ENCODE data around the gene HRK.

The HRK gene

DNA sequence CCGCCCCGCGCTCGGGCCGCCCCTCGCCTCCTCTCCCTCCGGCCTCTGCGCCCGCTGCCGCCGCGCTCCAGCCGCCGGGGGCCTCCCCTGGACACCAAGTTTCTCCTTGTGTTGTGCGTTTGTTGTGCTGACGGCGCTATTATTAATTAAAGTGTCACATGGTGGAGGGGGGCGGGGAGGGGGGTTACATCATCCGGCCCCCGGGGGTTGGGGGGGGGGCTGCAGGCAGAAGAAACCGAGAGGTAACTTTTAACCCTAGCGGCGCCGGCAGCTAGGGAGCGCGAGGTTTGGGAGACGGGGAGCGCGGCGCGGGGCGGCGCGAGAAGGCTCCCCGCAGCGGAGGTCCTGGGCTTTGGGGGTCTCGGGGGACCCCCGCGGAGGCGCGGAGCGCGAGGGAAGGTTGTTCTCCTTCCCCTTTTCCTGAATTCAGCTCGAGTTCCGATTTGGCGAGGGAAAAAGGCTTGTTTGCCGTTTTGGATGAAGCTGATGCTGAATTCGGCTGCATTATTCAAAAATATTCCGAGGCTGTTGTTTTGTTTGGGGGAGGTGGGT is at the start of gene HRK:
Gene HRK, minus strand, starts transcription at position 117 of the 552 bp plus-strand sequence. CDS start 134 bp downstream, outside the sequence.
- DNase-seq, result no peak

DNA sequence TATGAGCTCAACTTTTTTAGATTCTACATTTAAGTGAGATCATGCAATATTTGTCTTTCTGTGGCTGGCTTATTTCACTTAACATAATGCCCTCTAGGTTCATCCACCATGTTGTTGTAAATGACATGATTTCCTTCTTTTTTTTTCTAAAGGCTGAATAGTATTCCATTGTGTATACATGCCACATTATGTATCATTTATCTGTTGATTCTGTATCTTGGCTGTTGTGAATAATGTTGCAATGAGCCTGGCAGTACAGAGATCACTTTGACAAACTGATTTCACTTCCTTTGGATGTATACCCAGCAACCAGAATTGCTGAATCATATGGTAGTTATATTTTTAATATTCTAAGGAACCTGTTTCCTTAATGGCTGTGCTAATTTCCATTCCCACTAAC is 48.6 kb upstream of the HRK start:
- DNase-seq, result no peak

DNA sequence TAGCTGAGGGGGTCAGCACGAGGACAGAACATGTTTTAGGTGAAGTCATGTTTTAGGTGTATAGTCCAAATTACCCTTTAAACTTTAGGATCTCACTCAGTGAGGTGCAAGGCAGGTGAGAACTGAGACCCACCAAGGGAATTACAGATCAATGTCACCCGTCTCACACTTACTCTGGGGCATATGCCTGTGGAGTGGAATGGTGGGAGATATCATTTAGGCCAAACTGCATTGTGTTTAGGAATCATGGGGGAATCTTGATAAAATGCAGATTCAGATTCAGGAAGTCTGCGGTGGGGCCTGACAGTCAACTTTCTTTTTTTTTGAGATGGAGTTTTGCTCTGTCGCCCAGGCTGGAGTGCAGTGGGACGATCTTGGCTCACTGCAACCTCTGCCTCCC is 47.3 kb upstream of the HRK start:
- DNase-seq, result no peak

DNA sequence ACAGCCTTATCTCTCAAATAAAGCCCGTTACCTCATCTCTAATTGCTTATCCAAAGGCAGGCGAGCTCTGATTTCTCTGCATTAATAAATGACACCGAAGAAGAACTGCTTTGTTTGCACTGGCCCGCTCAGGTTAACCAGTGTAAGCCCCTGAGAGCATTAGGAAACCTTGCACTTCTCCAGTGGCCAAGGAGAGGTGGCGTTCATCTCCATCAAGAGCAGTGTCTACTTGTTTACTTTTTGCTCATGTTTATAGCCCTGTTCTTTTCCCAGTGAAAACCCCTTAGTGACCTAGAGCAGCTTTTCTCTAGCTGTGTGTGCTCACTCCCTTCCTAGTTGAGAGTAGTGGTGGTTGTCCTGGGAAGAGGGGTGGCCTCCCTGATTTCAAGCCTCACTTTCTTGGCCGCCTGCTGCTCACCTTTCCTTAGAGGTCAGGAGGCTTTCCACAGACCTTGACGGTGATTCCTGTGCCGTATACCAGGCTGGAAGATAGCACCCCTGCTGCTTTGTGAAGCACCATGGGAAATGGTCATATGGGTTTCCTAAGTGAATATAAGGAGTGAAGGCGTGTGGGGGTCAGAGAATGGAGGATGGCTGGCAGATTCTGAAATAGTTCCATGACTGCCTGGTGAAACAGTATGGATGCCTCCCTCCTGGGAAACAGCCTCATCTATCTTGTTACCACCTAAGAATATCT is 46.2 kb upstream of the HRK start:
- DNase-seq, result no peak

DNA sequence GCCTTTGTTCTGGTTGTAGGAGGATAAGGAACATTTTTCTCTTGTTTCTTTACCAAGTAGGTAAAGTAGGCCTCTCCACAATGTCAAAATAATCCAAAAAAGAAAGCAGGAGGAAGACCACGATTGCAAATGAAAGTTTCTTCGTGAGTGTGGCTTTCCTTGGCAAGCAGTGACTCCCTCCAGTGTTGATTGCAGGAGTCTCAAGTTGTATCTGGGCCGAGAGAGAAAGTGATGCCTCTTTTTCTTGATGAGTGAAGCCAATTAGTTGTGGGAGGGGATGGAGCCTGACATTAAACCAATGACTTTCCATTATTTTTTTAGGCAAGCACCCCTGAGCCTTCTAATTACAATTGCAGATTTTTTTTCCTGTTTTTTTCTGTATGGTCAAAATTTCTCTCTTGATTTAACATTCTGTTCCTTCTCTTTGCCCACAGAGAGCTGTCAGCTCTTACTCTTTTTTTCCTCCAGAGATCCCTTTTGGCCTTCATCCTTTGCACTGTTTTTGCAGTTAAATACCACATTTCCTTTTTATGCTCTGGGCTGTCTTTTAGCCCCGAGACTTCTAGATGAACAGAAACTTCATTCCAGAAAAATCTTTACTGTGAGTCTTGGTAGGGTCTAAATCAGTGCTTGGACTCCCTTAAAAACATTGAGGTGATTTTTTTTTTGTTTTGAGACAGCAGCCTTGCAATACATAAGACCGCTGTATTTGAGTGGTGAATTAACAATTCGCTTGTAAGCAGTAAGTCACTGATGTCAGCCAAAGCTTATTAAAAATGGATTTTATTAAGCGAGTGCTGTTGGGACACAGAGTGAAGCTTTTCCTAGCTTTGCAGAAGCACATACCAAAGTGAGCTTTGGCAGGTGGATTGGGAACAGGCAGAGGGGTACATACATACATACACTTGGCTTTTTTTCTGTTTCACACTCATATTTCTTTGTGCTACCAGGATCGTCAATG is 45.3 kb upstream of the HRK start:
- no peak for DNase-seq

DNA sequence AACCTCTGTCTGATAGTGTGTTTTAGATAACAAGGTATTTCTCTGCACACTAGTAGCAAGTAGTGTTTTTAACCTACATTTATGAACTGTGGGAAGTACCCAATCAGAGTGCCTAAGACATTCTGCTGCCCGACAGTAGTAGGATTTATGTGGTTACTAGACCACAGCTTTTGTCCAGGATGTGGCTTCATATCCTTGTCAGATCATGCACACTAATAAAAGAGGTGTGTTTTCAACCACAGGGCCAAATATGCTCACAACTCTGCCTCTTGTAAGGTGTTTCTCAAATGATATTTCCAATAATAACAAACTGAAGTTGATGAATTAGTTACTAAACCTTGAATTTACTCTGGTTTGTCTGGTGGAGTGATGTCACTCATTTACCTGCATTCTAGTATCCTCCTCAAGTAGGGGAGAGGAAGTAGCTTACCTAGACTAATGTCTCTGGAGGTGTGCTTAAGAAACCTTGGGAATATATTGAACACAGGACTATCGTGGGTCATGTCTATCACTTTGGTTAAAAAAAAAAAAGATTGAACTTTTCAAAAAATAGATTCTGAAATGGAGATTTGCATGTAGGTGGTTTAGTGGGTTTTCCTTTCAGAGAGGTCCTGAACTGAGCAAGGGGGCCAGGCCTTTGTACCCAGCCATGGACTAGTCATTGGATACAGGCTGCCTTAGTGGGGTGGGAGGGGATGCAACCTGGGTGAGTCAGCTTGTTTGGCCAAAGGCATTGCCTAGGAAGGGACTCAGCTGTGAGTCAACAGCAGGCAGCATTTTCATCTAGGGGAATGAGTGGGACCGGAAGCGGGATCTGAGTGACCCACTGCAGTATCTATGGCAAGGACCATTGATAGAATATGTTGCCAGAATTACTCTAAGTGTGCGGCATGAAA is 43.6 kb upstream of the HRK start:
- DNase-seq, result peak; percentile 70

DNA sequence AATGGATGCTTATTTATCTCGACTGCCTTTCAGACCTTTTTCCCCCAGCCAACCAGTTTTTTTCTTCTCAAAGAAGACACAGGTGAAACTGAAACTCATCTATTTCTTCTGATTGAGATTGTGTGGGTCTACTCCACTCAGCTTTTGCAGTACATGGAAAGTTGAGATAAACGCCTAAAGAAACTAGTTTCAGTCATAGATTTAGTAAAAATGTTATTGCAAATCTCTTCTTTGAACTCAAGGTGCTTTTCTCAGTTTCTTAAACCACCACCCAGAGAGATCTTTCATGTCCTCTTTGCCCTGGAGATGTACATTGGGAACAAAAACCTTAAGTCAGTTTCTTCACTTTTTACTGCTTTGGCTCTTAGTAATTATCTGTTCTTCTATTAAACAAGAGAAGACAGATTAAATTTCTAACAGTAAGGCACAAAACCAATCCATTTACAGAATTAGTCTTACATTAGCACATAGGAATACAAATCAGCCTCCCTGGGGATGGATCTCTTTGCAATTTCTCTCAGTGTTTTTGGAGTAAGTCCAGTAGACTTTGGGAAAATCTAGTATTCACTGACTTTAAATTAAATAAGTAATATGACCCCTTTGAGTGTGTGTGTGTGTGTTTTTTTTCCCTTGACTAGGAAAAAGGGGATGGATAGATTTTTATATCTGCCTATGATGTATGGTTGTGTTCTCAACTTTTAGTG is 41.1 kb upstream of the HRK start:
- peak; percentile 61 for DNase-seq

DNA sequence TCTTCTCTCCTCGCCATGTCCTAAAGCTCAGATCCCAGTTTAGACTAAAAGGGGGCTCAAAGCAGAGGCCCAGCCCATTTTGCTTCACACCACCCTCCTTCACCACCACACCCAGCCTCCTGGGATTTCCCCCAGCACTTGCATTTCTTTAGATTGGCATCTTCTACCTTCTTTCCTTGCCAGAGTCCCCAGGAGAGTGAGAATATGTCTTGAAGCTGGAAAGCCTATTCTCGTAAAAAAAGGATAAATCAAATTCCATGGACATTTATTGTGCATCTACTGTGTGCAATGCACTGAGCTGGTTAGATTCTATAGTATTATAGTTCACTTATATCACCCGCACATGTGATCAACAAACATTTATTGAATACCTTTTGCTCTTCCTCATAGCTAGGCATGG is 39.7 kb upstream of the HRK start:
- no peak for DNase-seq

DNA sequence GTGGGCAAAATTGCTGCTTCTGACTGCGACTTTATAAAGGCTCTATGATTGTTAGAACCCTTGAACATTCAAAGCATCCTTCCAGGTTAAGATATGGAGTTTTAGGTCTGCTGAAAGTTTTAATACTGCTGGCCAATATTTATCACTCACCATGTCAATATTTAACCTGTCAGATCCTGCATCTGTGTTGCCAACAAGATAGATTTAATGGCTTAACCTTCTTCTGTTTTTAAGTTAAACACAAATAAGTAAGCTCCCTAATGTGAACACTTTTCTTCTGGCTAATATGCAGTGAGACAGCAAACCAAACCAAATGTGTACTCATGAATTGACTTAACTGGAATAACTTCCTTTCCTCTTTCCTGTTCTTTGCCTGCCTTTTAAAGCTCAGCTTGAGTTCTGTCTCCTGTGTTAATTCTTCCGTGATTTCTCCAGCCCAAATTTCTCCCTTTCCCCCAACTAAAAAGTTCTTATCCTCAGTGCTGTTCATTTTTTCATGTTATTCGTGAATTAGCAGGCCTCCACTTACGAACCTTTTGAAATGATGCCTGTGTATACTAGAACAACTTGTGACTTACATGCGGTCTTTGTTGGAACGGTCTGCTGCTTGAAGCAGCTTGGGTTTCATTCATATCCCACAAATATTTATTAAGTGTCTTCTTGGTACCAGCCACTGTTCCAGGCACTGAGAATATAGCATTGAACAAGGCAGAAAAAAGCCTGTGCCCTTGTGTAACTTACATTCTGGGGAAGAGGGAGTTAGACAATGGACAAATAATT is 38.7 kb upstream of the HRK start:
- no peak for DNase-seq

DNA sequence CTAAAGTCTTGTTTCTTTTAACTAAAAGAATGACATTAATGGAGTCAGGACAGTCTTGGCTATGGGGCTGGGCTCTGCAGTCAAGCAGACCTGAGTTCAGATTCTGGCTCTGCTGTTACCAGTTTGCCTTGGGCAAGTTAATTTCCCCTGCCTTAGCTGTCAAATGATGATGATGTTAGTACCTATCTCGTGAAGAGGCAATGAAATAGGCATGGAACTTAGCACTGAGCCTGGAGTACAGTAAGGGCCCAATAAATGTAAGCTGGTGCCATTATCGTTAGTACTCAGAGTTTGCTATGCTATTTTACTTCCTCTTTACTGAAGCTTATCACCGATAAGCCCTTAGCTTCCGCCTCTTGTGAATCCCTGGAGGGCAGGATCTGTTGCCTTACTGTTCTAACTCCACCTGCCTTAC is 38.0 kb upstream of the HRK start:
- DNase-seq, result no peak

DNA sequence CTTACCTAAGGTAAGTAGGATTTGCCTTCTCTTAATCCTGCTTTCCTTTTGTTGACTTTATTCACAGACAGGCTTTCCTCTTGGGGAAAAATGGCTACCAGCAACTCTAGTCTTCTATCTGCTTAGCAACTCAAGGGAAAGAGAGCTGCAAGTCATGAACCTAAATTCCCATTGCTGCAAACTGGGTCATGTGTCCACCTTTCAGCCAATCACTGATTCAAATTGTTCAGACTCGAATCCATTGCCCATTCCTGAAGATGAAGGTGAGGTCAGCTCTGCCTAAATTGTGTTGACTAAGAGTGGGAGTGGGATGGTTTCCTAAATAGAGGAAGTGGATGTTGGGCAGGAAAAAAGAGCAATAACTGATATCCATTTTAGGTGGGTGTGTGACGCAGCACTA is 37.2 kb upstream of the HRK start:
- DNase-seq, result no peak

DNA sequence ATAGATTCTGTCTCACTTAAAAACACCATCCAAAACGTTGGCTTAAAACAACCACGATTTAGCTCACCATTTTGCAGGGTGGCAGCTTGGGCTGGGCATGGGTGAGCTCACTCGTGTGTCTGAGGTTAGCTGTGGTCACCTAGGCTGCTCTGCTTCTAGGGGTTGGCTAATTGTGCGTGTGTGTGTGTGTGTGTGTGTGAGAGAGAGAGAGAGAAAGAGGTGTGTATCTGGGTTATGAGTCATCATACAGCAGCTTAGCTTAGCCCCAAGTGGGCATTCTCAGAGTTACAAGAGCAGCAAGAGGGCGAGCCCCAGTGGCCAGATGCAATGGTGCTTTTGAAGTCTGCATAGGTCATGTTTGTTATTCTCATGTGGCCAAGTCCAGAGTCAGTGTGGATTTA is 35.5 kb upstream of the HRK start:
- DNase-seq, result peak; percentile 37

DNA sequence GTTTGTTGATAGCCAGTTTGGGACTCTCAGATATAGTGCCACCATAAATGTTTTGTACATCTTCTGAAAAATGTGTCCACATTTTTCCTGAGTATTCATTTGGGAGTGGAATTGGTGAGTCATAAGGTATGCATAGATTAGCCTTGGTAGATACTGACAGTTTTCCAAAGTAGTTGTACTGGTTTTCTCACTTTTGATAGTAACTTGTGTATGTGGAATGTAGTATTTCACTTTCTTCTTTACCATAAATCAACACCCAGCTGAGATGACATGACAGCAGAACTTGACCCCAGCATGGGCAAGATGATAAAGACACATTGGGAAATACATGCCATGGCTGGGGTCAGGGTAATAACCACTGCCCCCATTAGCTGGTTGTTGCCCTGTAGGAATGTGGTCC is 34.9 kb upstream of the HRK start:
- peak; percentile 41 for DNase-seq

DNA sequence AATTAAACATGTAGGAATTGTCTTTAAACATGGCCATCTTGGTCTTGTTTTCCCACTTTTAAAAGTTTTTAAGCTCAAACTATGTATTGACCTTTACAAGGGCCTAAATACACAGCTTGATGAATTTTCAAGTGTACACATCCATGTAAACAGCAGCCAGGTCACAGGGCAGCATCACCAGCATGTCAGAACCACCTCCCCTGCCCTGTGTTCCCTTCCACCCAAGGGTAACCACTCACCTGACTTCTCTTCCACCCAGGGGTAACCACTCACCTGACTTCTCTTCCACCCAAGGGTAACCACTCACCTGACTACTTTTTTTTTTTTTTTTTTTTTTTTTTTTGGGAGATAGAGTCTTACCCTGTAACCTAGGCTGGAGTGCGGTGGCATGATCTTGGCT is 34.1 kb upstream of the HRK start:
- no peak for DNase-seq

DNA sequence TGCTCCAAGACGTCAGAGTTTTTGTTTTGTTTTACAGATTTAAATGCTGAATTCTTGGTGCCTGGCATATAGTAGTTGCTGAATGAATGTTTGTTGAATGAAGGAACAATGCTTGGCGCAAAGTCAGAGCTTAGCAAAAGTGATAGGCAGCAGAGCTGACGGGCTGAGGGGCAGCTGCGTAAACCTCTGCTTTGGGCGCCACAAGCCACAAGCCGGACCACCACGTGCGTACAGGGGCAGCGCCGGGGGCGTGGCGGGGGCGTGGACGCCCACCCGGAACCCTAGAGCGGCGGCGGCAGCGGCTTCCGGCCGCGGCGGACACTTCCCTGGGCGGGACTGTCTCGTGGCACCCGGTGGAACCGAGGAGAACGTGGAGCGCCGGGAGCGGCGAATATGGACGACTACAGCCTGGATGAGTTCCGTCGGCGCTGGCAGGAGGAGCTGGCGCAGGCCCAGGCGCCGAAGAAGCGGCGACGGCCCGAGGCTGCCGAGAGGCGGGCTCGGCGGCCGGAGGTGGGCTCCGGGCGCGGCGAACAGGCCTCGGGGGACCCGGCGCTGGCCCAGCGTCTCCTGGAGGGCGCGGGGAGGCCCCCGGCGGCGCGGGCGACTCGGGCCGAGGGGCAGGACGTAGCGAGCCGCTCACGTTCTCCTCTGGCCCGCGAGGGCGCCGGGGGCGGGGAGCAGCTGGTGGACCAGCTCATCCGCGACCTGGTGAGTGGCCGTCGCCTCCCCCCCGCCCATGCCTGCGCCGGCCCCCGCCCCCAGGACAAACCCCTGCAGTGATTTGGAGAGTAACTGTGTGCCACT is 29.6 kb upstream of the HRK start, which contains the start of gene FBXW8:
Gene FBXW8, plus strand, starts transcription at position 306 of the 807 bp plus-strand sequence. Its CDS starts 88 bp downstream, at position 394.
- peak; percentile 77 for DNase-seq

DNA sequence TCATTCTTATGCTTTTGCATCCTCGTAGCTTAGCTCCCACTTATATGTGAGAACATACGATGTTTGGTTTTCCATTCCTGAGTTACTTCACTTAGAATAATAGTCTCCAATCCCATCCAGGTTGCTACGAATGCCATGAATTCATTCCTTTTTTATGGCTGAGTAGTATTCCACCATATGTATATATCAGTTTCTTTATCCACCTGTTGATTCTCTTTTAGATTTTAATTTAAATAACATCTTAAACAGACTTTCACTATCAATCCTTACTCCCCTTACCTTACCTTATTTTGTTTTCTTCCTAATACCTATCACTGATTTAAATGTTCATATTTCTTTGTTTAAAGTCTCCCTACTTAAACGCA is 29.0 kb upstream of the HRK start:
- DNase-seq, result no peak

DNA sequence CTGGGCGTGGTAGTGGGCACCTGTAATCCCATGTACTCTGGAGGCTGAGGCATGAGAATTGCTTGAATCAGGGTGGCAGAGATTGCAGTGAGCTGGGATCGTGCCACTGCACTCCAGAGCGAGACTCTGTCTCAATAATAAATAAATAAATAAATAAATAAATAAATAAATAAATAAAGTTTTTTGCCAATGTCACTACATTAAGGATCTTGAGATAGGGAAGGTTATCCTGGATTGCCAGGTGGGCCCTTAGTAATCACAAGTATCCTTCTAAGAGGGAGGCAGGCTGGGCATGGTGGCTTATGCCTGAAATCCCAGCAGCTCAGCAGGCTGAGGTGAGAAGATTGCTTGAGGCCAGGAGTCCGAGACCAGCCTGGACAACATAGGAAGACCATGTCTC is 25.0 kb upstream of the HRK start:
- no peak for DNase-seq

DNA sequence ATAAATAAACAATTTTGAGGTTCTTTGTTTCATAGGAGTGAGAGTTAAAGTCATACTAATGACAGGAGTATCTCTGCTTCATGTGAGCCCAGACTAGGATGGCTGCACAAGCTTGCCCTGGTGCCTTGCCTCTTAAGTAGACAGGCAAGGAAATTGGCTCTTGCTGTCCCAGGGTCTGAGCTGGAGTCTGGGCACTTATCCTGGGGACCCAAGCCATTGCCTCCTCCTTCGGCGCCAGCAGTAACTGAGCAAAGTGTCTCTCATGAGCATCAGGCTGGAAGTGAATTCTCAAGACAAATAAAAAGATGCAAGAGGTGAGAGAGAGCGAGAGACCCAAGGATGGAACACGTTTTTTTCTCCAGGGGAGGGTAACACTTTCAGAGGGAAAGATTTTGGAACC is 22.6 kb upstream of the HRK start:
- no peak for DNase-seq

DNA sequence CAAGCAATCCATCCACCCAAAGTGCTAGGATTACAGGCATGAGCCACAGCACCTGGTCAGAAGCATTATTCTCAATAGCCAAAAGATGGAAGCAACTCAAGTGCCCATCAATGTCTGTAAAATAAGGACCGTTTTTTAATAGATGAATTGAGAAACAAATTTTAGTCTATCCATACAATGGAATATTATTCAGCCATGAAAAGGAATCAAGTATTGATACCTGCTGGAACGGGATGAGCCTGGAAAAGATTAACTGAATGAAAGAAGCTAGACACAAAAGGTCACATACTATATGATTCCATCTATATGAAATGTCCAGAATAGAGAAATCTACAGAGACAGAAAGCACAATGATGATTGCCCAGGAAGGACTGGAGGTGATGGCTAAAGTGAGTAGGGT is 20.4 kb upstream of the HRK start:
- DNase-seq, result no peak

DNA sequence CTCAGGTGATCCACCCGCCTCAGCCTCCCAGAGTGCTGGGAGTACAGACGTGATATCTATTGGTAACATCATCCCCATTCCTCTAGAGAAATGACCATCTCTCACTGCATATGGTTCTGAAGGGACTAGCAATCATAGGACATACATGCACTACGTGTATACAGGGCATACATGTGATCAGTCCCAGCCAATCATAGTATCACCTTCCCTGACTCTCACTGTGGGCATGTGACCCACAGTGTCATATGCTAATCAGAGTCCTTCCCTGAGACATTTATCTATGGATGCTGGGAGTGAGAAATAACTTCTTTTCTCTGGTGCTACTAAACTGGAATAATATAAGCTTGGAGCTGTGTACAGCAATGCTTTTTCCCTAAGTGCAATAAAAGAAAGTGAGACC is 17.4 kb upstream of the HRK start:
- DNase-seq, result no peak
